Bladder microvascular endothelial cell (primary cell): Measurements from ENCODE around the gene CIBAR2. TPM values are rescaled to one million over a fixed set of nuclear protein-coding genes. Genes with fewer than 3 reads are reported as not detected.

Experiments
- total RNA-seq: library from RNA; depleted of rRNA; stranded (reverse); fragments of >200 nt; gene quantifications from 2 replicates; pipeline ENCODE4 v1.2.3, GENCODE V29; 2014

CIBAR2 gene
- total RNA-seq: 0.19 TPM in 1 of 2 replicates, not detected in the other

DNA sequence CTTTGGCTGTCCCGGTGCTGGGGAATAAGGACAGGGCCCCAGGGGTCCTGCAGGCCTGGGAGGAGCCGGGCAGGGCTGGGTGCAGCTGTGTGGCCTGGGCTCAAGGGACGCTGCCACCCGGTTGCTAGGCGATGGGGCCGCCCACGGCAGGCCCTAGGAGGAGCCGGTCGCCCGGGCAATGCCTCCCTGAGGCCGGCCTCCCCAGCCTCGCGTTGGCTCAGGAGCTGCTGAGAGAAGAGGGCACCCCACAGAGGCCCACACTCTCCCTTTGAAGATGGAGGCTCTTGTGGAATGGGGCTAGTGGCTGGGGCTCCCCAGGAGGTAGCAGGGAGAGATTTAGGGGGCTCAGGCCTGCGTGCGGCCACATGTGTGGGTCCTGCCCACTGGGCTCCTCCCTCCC is at the start of gene CIBAR2:
CIBAR2 (minus strand) TSS at position 109 of the 400 bp plus-strand sequence. CDS start 120 bp downstream, outside the sequence.

Other genes with a start within 250 kb of the CIBAR2 start
- gene ZDHHC7, start 100.9 kb downstream of the CIBAR2 start, total RNA-seq: 29.1 and 47.5 TPM in 2 replicates
- 3.2 and 10.4 TPM in 2 replicates for gene KIAA0513, start 84.7 kb downstream of the CIBAR2 start, total RNA-seq